NCI-H1417 treated with DMSO at 0.1 percent for 48 hours (cell line): ENCODE data around the gene PCNX1.

Experiments used
- DNase-seq: peaks from one replicate; lab custom pipeline; 2025; lab: John Stamatoyannopoulos, UW

Gene PCNX1

DNA sequence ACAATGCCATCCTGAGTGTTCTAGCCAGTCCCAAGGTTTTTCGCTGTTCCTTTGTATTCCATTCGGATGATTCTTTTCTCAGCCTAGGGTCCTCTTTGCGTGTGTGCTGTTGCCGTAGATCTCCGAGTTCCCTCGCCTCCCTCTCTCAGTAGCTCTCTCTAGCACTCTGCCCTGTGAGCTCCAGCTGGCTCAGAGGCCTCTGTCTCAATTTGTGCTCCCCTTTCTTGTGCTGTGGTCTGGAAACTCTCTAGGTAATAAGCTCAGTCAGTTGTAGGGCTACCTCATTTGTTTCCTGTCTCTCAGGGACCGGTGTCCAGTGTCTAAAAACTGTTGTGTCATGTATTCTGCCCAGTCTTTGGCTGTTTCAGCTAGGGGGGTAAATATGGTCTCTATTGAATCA, 179.3 kb downstream of the PCNX1 start:
- no peak for DNase-seq

GRCh38 chr14:71089971-71090370, 182.7 kb downstream of the PCNX1 start:
- DNase-seq = no peak

DNA sequence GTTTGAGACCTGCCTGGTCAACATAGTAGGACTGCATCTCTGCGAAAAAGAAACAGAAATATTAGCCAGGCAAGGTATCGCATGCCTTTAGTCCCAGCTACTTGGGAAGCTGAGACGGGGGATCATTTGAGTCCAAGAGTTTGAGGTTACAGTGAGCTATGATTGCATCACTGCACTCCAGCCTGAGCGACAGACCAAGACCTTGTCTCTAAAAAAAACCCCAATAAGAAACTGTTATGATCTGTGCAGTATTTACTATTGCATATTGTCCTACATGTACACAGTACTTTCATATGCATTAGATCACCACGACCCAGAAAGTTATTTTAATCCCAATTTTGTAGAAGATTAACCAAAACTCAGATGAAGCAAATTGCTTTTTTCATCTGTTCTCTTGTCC, 187.5 kb downstream of the PCNX1 start:
- no peak for DNase-seq

DNA sequence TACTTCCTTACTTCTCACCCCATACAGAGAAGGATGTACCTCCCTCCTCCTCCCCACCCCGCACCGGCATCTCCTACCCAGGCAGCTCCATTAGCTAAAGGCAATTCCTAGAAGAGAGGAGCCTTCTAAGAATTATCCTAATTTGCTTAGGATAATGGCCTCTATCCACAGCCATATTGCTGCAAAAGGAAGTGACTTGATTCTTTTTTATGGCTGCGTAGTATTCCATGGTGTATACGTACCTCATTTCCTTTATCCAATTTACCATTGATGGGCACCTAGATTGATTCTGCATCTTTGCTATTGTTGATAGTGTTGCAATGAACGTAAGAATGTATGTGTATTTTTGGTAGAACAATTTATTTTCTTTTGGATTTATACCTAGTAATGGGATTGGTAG, 189.7 kb downstream of the PCNX1 start:
- no peak for DNase-seq

DNA sequence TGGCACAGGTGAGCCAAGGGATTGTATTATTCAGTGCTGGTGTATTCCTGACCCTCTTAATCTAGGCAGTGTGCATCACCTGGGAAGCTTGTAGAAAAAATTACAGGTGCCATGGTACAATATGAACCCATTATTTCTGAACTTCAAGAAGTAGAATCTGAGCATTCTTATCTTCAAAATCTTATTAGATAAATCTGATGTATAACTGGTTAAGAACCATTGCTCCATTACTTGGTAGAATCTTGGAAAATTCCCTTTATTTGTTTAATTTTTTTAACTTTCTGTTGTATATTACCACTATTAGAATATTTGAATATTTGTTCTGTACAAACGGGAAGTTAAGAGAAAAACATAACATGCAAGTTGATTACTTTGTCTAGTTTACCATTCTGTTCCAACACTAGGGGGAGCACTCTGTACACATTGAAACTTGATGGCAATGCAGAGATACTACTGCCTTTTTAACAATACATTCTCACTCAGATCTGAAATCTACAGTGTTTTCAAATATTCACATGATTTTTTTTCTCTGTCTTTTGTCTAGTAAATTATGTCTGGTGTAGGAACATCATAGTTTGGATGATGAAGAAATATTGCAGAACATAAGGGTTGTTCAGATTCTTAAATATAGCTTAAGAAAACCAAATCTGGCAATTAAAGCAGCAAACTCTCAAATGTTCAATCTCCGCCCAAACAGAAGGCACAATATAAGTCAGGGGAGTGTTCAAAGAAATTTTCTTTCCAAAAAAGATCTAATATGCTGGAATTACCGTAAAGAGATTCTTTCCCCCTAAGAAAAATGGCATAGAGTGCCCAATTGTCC, 196.6 kb downstream of the PCNX1 start:
- peak; percentile 4 for DNase-seq

DNA sequence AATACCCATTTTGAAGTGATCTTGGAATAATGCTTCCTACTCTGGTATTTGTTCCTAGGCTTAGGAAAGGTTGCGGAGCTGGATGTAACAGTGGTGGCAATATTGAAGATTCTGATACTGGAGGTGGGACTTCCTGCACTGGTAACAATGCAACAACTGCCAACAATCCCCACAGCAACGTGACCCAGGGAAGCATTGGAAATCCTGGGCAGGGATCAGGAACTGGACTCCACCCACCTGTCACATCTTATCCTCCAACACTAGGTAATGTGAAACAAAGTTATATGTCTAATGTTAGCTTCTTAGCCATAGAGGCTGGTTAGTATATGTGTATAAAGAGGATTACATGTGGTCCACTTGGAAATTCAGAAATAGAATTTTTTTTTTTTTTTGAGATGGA, 197.9 kb downstream of the PCNX1 start:
- DNase-seq = no peak

DNA sequence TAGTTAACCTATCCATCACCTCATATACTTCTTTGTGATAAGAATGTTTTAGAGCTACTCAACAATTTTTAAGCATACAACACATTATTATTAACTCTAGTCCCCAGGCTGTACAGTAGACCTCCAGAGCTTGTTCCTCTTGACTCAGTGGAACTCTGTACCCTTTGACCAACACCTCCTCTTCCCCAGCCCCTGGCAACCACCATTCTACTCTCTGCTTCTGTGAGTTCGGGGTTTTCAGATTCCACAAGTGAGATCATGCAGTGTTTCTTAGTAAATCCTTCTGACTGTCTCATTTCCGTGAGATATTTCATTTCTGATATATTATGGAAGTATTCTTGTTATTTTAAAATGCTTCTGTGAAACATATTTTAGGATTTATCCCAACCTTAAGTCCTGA, 200.7 kb downstream of the PCNX1 start:
- no peak for DNase-seq

DNA sequence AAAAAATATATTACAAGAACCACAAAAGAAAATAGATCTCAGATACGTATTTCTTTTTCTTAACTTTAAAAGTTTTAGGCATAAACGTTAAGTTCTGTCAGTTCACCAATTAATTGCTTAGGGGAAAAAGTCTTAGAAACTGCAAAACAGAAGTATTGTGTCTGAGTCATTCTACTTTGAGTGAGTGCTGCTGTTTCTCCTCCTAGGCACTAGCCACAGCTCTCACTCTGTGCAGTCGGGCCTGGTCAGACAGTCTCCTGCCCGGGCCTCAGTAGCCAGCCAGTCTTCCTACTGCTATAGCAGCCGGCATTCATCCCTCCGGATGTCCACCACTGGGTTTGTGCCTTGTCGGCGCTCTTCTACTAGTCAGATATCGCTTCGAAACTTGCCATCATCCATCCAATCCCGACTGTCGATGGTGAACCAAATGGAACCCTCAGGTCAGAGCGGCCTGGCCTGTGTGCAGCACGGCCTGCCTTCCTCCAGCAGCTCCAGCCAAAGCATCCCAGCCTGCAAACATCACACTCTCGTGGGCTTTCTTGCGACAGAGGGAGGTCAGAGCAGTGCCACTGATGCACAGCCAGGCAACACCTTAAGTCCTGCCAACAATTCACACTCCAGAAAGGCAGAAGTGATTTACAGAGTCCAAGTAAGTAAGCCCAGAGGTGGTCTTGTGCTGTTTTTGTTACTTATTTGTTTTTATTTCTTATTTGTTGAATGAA, 201.3 kb downstream of the PCNX1 start:
- DNase-seq = no peak

DNA sequence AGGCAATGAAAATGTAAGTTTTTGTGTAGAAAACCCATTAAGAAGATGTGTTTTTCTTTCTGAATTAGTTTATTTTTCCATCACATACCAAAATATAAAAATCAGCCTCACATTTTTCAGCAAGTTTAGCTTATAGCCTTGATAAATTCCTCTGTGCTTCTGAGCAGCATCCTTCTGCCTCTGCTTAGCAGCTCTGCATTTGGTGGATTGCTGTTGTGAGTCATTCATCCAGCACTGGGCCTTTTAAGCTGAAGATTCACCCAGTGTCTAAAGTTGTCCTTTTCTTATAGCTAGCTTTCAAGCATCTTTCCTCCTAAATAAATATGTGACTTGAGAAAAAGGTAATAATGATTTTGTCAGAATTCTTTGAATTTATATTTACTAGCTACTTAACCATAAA, 206.1 kb downstream of the PCNX1 start:
- no peak for DNase-seq

DNA sequence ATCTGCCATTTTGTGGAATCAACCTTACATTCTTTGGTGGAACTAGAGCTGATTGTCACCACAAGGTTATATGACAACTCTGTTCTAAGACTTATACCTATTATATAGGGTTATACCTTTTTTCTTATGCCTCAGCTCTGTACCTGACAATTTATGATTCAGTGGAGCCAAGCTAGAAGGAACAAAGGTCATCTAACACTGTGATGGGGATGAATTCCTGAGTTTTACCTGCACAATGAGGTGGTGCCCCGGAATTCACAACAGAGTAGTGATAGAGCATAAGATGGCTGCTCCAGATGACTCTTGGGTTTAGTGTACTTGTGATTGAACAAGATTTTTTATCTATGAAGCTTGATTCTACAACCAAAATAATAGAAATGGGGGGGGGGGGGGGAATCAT, 207.3 kb downstream of the PCNX1 start:
- DNase-seq = no peak

GRCh38 chr14:71115306-71115705, 208.0 kb downstream of the PCNX1 start:
- DNase-seq = no peak

DNA sequence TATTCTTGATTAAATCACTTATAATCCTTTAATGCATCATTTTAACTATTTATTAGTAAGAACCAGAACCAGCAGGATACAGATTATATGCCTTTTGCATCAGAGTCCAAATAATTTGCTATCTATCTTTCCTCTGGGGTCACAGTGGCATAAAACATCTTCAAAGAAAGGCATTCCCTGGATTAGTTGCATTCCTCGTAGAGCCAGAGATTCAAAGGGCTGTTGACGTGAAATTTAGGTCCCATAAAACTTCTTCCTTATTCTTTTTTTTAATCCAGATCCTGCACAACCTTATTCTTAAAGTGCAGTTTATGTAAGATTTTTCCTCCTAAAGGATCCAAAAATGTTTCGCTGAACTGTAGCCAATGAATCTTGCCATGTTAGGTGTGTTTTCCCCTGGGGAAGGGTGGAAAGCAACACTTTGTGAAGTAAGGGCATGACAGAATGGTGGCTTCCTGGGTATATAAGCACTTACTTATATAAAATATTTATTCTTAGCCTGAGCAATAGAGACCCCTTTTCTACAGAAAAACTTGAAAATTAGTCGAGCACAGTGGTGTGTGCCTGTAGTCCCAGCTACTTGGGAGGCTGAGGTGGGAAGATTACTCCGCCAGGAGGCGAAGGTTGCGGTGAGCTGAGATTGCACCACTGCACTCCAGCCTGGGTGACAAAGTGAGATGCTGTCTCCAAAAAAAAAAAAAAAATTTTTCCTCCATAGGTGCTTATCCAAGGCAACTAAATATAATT, 208.7 kb downstream of the PCNX1 start:
- DNase-seq = no peak

- DNase-seq = no peak
These were observed 209.4 kb downstream of the PCNX1 start for GRCh38 chr14:71116568-71117122.

GRCh38 chr14:71117839-71118743, 210.8 kb downstream of the PCNX1 start:
- DNase-seq = no peak

GRCh38 chr14:71119075-71119474, 211.8 kb downstream of the PCNX1 start:
- DNase-seq = no peak

- no peak for DNase-seq
These were observed 212.6 kb downstream of the PCNX1 start for GRCh38 chr14:71119832-71120231.

DNA sequence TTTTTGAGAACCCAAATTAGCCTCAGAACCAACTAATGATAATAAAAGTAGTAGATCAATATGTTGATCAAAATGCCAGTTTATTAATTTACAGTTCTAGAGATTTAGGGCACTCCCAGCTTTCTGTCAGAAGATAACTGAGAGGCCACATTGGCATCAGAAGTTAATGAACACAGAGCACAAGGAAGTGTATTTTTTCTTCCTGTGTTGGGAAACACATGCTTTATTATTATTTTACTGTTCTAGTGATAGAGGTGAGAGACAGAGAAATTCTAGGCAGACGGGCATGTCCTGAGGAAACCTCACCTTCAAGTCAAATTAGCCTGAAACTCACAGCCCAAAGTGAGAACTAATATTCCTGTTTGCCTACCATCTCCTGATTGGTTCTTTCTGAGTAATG, 213.7 kb downstream of the PCNX1 start:
- no peak for DNase-seq

DNA sequence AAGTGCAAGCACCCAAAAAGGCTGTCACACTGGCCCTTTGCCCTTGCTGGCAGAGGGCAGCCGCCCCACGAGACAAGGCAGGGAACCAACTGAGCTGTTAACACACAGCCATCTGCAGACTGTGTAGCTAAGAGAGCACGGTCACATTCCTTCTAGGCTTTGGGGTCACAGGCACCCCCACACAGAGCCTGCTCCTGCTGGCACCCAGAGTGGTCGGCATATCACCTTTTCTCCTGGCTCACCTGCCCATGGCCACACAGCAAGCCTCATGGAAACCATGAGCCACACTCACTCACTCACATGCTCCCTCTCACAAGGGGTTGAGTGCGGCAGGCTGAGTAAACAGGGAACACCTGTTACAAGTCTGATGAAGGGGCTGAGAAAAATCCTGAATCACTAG, 214.5 kb downstream of the PCNX1 start:
- DNase-seq = no peak

GRCh38 chr14:71122866-71123565, 215.8 kb downstream of the PCNX1 start:
- no peak for DNase-seq

GRCh38 chr14:71123579-71124135, 216.4 kb downstream of the PCNX1 start:
- DNase-seq = no peak
